B cell (primary cell): Measurements from ENCODE around the gene SMAD7. TPM values are rescaled to one million over a fixed set of nuclear protein-coding genes. Genes with fewer than 3 reads are reported as not detected.

Experiments used
- ATAC-seq: fragments of 200-7000 bp; cut with Tn5 transposase; one replicate; pipeline ENCODE4 v1.10.0; 2021; ENCODE audit warnings: low read depth, mild to moderate bottlenecking, moderate number of reproducible peaks, moderate library complexity
- CTCF ChIA-PET: fragments of 350-600 bp; sonication (Branson Sonifier 250); formaldehyde crosslinking; loops from one replicate; lab custom pipeline; 2021; ENCODE audit warnings: antibody characterized with exemption, inconsistent platforms; lab: Charles Lee
- POLR2A ChIA-PET: fragments of 350-600 bp; sonication (Branson Sonifier 250); formaldehyde crosslinking; loops from one replicate; lab custom pipeline; 2021; ENCODE audit warnings: antibody characterized with exemption; lab: Charles Lee
- DNase-seq: peaks from one replicate; pipeline ENCODE4 v3.0.0; 2013
- H2AFZ ChIP-seq: 2 replicates; pipeline ENCODE4 v1.6.1; 2012; ENCODE audit warnings: mild to moderate bottlenecking, low read depth, low read length; ENCODE audit not compliant: insufficient read depth, poor library complexity, severe bottlenecking
- H3K27ac ChIP-seq, 2 donors: 1 replicate in 1 of 2; 2 replicates in 1 of 2; pipeline ENCODE4 v1.5.1; 2012 to 2013; ENCODE audit warnings: low read length in 2 of 2, mild to moderate bottlenecking in 2 of 2, moderate library complexity in 1 of 2
- H3K27me3 ChIP-seq, 4 experiments: fragments of 200-600 bp in 1 of 4; sonication (generic) in 1 of 4; replicated peaks in 1 of 4; 1 replicate in 2 of 4; 2 replicates in 2 of 4; pipeline versions ENCODE4 v1.6.1 to v1.7.0; 2013 to 2016; ENCODE audit warnings: low read length in 3 of 4, mild to moderate bottlenecking in 2 of 4, mixed read lengths in 1 of 4, moderate library complexity in 1 of 4; ENCODE audit not compliant: insufficient read depth in 4 of 4, control insufficient read depth in 3 of 4; ENCODE audit errors: control extremely low read depth in 1 of 4
- H3K36me3 ChIP-seq, 2 experiments: replicated peaks in 1 of 2; 1 replicate in 1 of 2; 2 replicates in 1 of 2; pipeline versions ENCODE4 v1.6.1 to v1.7.1; 2013; ENCODE audit warnings: low read length in 1 of 2; ENCODE audit not compliant: insufficient read depth in 2 of 2, control insufficient read depth in 1 of 2; ENCODE audit errors: control extremely low read depth in 1 of 2, extremely low read depth in 1 of 2
- H3K4me1 ChIP-seq, 2 donors: fragments of 200-600 bp in 1 of 2; sonication (generic) in 1 of 2; 1 replicate in 1 of 2; 2 replicates in 1 of 2; pipeline versions ENCODE4 v1.5.1 to v1.6.1; 2013 to 2017; ENCODE audit warnings: low read length in 2 of 2; ENCODE audit not compliant: control insufficient read depth in 2 of 2, insufficient read depth in 2 of 2
- H3K4me2 ChIP-seq: replicated peaks from 2 replicates; pipeline ENCODE3; 2012; ENCODE audit warnings: mild to moderate bottlenecking, low read depth, low read length; ENCODE audit not compliant: poor library complexity, severe bottlenecking
- H3K4me3 ChIP-seq, 5 experiments: fragments of 200-600 bp in 1 of 5; sonication (generic) in 1 of 5; 1 replicate in 3 of 5; 2 replicates in 2 of 5; pipeline versions ENCODE4 v1.5.1 to v1.7.0; 2011 to 2016; ENCODE audit warnings: low read length in 4 of 5, mild to moderate bottlenecking in 4 of 5, low read depth in 2 of 5, control low read depth in 1 of 5, moderate library complexity in 1 of 5; ENCODE audit not compliant: insufficient read depth in 1 of 5; ENCODE audit errors: control extremely low read depth in 1 of 5, extremely low read depth in 1 of 5
- H3K79me2 ChIP-seq: fragments of 200-600 bp; sonication (generic); one replicate; pipeline ENCODE4 v1.6.0; 2016; ENCODE audit warnings: low read length; ENCODE audit not compliant: control insufficient read depth, insufficient read depth
- H3K9ac ChIP-seq: fragments of 200-600 bp; sonication (generic); 2 replicates; pipeline ENCODE4 v1.6.1; 2017; ENCODE audit warnings: mild to moderate bottlenecking, low read length, moderate library complexity
- H3K9me3 ChIP-seq, 3 donors: one replicate each; pipeline versions ENCODE4 v1.6.1 to v1.7.1; 2013; ENCODE audit warnings: low read length in 2 of 3; ENCODE audit not compliant: control insufficient read depth in 2 of 3, insufficient read depth in 1 of 3; ENCODE audit errors: control extremely low read depth in 1 of 3
- H4K20me1 ChIP-seq: 2 replicates; pipeline ENCODE4 v1.6.0; 2012; ENCODE audit warnings: mild to moderate bottlenecking, low read length; ENCODE audit not compliant: insufficient read depth, control insufficient read depth, poor library complexity, severe bottlenecking
- H3K27ac Mint-ChIP-seq: one replicate; pipeline ENCODE4 v1.8.0; 2021; ENCODE audit warnings: mixed read lengths
- H3K27me3 Mint-ChIP-seq: one replicate; pipeline ENCODE4 v1.8.0; 2021; ENCODE audit warnings: mixed read lengths
- H3K4me1 Mint-ChIP-seq: one replicate; pipeline ENCODE4 v1.8.0; 2021; ENCODE audit warnings: mixed read lengths
- H3K4me3 Mint-ChIP-seq: one replicate; pipeline ENCODE4 v1.8.0; 2021; ENCODE audit warnings: mixed read lengths
- H3K9me3 Mint-ChIP-seq: one replicate; pipeline ENCODE4 v1.8.0; 2022; ENCODE audit warnings: mixed read lengths; ENCODE audit not compliant: insufficient read depth
- EZH2 ChIP-seq: IDR thresholded peaks from 2 replicates; pipeline ENCODE4 v1.6.1; 2012; ENCODE audit warnings: borderline replicate concordance, low read depth, mild to moderate bottlenecking, moderate library complexity, low read length; ENCODE audit not compliant: insufficient read depth, poor library complexity, severe bottlenecking
- WGBS: methylation state at CpG from one replicate; pipeline ENCODE4 v1.1.5; 2013; ENCODE audit warnings: missing lambda C conversion rate; ENCODE audit not compliant: insufficient coverage; 5-methylcytosine and 5-hydroxymethylcytosine counted together
- intact Hi-C: fragments of 100-400 bp; cut with micrococcal nuclease; formaldehyde crosslinking; loops from one replicate; pipeline ENCODE4 v1.10.0; 2022
- polyA plus RNA-seq: library from polyadenylated mRNA; depleted of rRNA; stranded (reverse); fragments of >200 nt; gene quantifications from 2 replicates; pipeline ENCODE4 v1.2.3, GENCODE V29; 2012
- total RNA-seq, 2 donors: library from RNA; stranded (reverse); fragments of 120-200 nt in 1 of 2; gene quantifications; 1 replicate in 1 of 2; 2 replicates in 1 of 2; pipeline versions ENCODE4 v1.2.3 to v1.2.4, GENCODE V29; 2013 to 2022
- TF ChIP-seq, protein P1 (sequence below): fragments of 200-600 bp; IDR thresholded peaks from one replicate; pipeline ENCODE4 v1.8.0; 2022; ENCODE audit warnings: antibody characterized with exemption, mild to moderate bottlenecking

The SMAD7 gene
- total and polyA plus RNA-seq, 2 donors (not counting 1 experiment from before 2014, with no cell fraction given): 10.1 to 20.9 TPM

DNA sequence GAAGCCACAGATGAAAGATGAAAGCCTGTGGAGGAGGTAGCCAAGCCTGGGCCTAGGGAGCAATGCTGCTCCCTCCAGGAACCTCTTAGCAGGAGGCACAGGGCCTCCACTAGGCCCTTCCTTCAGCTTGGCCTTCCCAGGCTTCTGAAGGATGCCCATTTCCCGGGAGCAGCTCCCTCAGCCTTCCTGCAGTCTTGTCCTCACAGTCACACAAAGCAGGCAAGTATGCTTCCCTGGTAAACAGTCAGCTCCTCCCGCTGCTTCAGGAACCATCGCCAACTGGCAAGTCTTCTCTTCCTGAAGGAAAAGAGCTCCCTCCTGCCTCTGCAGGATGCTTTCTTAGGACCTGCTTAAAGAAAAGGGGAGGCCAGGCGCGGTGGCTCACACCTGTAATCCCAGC lies 53.2 kb downstream of the SMAD7 start:
- no peaks in the 10 kb centered on the region for H4K20me1 ChIP-seq
- no peak overlapping the region for H3K9ac ChIP-seq
- H3K79me2 ChIP-seq: no peaks in the 10 kb centered on the region
- Mint-ChIP-seq H3K27ac (peak overlapping the region; percentile 84), H3K9me3 (peaks cover 2% of the 10 kb centered on the region), H3K27me3 (no peaks in the 10 kb centered on the region), H3K4me3 (no peak overlapping the region), H3K4me1 (peaks cover 18% of the 10 kb centered on the region)
- no peak overlapping the region for H3K4me3 ChIP-seq
- H2AFZ ChIP-seq: peak overlapping the region; percentile 47
- DNase-seq: no peak
- H3K27me3 ChIP-seq: no peaks in the 10 kb centered on the region
- CTCF ChIA-PET: interaction anchor here (0.6 to 1.0 kb wide), 3 partner anchors 47 to 64 kb away, joined by 3 read pairs; no protein-coding TSS in a partner anchor
- peak overlapping the region in 1 of 2 donors; percentile 24 for H3K27ac ChIP-seq
- intact Hi-C loops: loop anchor here (1.0 kb wide), 1 partner anchor 31 kb away; no protein-coding TSS in a partner anchor
- peaks cover 0 to 4% (median 0%) of the 10 kb centered on the region in 3 donors for H3K9me3 ChIP-seq
- 95% methylated on average over 5 of the region's 5 CpGs for WGBS
- peaks cover 14 to 16% of the 10 kb centered on the region in 2 donors for H3K4me1 ChIP-seq
- peak overlapping the region; percentile 48 for H3K4me2 ChIP-seq
- TF ChIP-seq EZH2: no peak
- TF ChIP-seq, protein P1, sequence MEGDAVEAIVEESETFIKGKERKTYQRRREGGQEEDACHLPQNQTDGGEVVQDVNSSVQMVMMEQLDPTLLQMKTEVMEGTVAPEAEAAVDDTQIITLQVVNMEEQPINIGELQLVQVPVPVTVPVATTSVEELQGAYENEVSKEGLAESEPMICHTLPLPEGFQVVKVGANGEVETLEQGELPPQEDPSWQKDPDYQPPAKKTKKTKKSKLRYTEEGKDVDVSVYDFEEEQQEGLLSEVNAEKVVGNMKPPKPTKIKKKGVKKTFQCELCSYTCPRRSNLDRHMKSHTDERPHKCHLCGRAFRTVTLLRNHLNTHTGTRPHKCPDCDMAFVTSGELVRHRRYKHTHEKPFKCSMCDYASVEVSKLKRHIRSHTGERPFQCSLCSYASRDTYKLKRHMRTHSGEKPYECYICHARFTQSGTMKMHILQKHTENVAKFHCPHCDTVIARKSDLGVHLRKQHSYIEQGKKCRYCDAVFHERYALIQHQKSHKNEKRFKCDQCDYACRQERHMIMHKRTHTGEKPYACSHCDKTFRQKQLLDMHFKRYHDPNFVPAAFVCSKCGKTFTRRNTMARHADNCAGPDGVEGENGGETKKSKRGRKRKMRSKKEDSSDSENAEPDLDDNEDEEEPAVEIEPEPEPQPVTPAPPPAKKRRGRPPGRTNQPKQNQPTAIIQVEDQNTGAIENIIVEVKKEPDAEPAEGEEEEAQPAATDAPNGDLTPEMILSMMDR: no peak
- no peak for ATAC-seq
- no peaks in the 10 kb centered on the region for H3K36me3 ChIP-seq
- POLR2A ChIA-PET: interaction anchor here (0.6 kb wide), 1 partner anchor 31 kb away, joined by 3 read pairs; no protein-coding TSS in a partner anchor

GRCh38 chr18:48896875-48897511 lies 53.8 kb downstream of the SMAD7 start:
- H3K27ac Mint-ChIP-seq: peak overlapping the region; percentile 84

More at GRCh38 chr18:48896875-48897511, 53.8 kb downstream of the SMAD7 start:
- H3K9ac ChIP-seq: no peak overlapping the region
- H4K20me1 ChIP-seq: no peaks in the 10 kb centered on the region
- Mint-ChIP-seq H3K9me3 (peaks cover 2% of the 10 kb centered on the region), H3K27me3 (no peaks in the 10 kb centered on the region), H3K4me3 (peak overlapping the region; percentile 34), H3K4me1 (peaks cover 18% of the 10 kb centered on the region)
- H3K4me2 ChIP-seq: peak overlapping the region; percentile 48
- intact Hi-C loops: loop anchor here (1.0 kb wide), 1 partner anchor 31 kb away; no protein-coding TSS in a partner anchor
- H3K36me3 ChIP-seq: no peaks in the 10 kb centered on the region
- ChIA-PET CTCF (interaction anchor here (0.6 to 1.0 kb wide), 3 partner anchors 48 to 65 kb away, joined by 3 read pairs; no protein-coding TSS in a partner anchor), POLR2A (no interaction called here)
- no peaks in the 10 kb centered on the region for H3K79me2 ChIP-seq
- peak overlapping the region; percentile 47 for H2AFZ ChIP-seq
- 44% methylated on average over 7 of the region's 9 CpGs for WGBS
- H3K27me3 ChIP-seq: no peaks in the 10 kb centered on the region
- H3K27ac ChIP-seq: peak overlapping the region in 1 of 2 donors; percentile 24
- no peak overlapping the region for H3K4me3 ChIP-seq
- TF ChIP-seq, protein P1: no peak
- no peak for TF ChIP-seq EZH2
- DNase-seq: peak; percentile 70
- H3K4me1 ChIP-seq: peaks cover 14 to 16% of the 10 kb centered on the region in 2 donors
- ATAC-seq: peak; percentile 84
- peaks cover 0 to 4% (median 0%) of the 10 kb centered on the region in 3 donors for H3K9me3 ChIP-seq
